ENCODE measurements around the gene ANKRD62. TPM values are rescaled to one million over a fixed set of nuclear protein-coding genes. Genes with fewer than 3 reads are reported as not detected.
A peak's percentile ranks its signal among the peaks of the same experiment; 100 is the strongest.
"Not testable (repeated sequence)": the region's sequence is repeated elsewhere in the genome, so short reads cannot be mapped to it uniquely, and the experiment has no call there.

ANKRD62 gene
- total RNA-seq, 1 experiment from 2014 or later, result 0.37 TPM

DNA sequence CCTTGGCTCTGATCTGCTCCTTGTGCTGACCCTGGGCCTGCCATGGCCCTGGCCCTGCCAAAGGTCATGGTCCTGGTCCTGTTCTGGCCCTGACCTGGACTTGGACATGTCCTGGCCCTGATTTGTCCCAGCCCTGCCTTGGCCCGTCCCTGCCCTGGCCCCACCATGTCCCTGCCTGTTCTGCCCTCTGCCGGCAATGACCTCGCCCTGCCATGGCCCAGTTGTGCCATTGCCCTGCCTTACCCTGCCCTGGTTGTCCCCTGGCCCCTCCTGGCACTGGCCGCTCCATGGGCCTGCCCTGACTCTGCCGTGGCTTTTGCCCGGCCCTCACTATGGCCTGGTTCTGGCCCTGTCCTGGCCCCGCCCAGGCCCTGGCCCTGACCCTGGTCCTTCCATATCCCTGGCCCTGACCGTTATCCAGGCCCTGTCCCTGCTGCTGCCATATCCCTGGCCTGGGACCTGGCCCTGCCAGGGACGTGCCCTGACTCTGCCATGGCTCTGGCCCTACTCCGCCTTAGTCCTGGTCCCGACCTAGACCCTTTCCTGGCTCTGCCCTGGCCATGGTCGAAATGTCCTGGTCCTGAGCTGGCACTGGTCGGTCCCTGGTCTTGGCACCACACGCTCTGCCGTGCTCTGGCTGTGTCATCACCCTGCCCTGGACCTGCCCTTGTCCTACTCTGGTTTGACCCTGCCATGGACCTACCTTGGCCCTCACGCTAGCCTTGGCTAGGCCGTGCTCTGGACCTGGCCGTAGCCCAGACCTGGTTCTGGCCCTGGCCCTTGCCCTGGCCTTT lies 6.8 kb upstream of the ANKRD62 start:
- in situ Hi-C loops (cut with HindIII; ENCODE audit: low pct_unique_long_range_greater_than_20kb, low sequenced_read_pairs), result no loop called here
- no peak for DNase-seq (ENCODE audit: low read depth, low spot score)

DNA sequence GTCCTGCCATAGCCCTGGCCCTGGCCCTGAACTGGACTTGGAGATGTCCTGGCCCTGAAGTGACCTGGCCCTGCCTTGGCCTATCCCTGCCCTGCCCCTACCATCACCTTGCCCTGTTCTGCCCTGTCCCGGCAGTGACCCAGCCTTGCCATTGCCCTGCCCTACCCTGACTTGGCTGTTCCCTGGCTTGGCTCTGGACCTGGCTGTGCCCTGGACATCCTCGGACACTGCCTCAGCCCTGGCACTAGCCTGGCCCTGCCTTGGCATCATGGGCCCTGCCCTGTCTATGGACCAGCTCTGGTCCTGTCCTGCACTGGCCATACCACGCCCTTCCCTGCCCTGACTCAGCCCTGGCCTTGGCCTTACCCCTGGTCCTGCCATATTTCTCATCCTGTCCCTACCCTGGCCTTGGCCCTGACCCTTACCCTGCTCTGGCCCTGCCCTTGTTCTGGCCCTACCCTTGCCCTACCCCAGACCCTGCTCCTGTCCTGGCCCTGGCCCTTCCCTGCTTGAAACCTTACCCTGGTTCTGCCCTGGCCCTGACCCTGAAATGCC lies 6.1 kb upstream of the ANKRD62 start:
- in situ Hi-C loops (cut with HindIII; ENCODE audit: low pct_unique_long_range_greater_than_20kb, low sequenced_read_pairs), result no loop called here
- DNase-seq (ENCODE audit: low read depth, low spot score), result no peak

DNA sequence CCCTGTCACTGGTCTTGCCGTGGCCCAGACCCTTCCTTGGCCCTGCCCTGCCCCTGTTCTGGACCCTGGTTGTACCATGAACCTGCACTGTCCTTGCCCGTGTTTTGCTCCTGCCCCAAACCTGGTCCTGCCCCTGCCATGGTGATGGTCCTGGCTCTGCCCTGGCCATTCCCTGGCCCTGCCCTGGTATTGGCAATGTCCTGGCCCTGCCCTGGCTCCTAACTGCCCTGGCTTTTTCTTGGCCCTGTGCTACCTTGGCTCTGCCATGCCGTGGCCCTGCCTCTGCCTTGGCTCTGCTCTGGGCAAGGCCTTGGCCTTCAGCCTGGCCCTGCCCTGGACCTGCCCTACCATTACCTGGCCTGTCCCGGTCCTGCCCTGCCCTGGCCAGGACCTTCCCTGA lies 5.5 kb upstream of the ANKRD62 start:
- in situ Hi-C loops (cut with HindIII; ENCODE audit: low pct_unique_long_range_greater_than_20kb, low sequenced_read_pairs), result no loop called here

DNA sequence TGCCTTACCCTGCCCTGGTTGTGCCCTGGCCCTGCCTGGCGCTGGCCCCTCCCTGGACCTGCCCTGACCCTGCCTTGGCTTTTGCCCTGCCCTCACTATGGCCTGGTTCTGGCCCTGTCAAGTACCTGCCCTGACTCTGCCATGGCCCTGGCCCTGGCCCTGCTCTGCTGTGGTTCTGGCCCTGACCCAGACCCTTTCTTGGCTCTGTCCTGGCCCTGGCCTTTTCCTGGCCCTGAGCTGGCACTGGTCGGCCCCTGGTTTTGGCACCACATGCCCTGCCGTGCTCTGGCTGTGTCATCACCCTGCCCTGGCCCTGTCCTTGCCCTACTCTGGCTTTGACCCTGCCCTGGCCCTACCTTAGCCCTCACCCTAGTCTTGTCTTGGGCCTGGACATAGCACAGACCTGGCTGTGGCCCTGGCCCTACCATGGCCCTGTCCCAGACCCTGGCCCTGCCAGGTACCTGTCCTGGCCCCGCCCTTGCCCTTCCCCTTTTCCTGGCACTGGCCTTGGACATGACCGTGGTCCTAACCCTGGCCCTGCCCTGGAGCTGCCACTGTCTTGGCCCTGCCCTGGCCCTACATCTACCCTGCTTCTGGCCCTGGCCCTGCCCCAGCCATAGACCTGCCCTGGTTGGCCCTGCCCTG lies 4.8 kb upstream of the ANKRD62 start:
- no peak for DNase-seq (ENCODE audit: low read depth, low spot score)
- in situ Hi-C loops (cut with HindIII; ENCODE audit: low pct_unique_long_range_greater_than_20kb, low sequenced_read_pairs), result no loop called here

More for the DNA sequence above, 5.5 kb upstream of the ANKRD62 start:
- no peak for DNase-seq (ENCODE audit: low read depth, low spot score)

DNA sequence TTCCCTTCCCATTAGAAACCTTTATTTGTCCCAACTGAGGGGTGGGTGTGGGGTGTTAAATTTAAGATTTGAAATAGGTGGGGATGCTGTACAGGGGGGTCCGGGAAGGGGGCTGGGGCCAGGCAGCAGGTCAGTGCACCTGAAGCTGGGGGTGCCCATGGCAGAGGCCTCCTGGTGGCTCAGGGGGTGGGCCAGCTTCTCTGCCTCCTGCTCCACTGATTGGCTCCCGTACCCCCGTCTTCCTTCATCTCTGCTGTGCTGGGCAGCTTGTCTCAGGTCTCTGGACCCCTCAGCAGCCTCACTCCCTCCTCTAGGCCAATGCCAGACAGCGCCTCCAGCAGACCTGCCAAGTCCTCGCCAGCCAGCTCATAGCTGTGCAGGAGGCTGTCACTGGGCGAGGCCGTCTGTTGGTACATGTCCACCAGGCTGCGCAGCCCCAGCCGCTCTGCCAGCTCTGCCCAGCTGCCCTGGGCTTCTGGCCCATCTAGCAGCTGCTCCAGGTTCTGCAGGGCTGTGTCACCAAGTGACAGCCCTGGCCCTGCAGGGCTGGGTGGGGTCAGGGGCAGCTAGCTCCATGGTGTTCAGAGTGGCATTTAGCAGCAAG lies 2.0 kb upstream of the ANKRD62 start:
- no peak for DNase-seq (ENCODE audit: low read depth, low spot score)
- in situ Hi-C loops (cut with HindIII; ENCODE audit: low pct_unique_long_range_greater_than_20kb, low sequenced_read_pairs), result no loop called here

DNA sequence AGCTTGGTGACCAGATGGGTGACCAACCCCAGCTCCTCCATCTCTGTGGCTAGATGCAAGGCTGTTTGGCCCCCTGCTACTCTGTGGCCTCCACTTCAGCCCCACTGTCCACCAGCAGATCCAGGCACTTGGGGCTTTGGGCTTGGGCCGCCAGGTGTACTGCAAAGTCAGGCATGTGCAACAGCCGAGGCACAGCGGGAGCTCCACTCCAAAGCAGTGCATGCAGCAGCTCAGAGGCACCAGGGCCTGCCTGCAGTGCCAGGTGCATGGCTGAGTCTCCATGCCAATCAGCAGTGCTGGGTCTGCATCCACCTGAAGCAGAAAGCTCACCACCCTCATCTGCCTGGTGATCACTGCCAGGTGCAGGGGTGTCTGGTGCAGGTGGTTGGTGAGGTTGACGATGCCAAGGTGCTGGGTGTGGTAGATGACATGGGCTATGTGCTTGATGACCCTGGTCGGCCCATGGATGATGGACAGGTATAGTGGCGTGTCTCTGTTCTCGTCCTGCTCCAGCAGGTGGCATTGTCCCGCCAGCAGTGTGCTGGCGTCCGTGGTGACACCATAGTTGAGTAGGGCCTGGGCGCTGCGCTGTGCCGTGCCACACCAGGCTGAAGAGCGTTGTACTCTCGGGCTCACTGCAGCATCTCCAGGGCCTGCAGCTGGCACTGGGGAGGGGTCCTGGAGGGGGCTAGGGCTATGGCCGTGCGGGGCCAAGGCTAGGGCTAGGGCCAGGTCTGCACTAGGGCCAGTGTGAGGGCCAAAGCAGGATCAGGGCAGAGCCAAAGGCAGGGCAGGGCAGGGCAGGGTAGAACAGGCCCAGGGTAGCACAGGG lies 1.0 kb upstream of the ANKRD62 start:
- in situ Hi-C loops (cut with HindIII; ENCODE audit: low pct_unique_long_range_greater_than_20kb, low sequenced_read_pairs), result no loop called here
- DNase-seq (ENCODE audit: low read depth, low spot score), result peak; percentile 59

DNA sequence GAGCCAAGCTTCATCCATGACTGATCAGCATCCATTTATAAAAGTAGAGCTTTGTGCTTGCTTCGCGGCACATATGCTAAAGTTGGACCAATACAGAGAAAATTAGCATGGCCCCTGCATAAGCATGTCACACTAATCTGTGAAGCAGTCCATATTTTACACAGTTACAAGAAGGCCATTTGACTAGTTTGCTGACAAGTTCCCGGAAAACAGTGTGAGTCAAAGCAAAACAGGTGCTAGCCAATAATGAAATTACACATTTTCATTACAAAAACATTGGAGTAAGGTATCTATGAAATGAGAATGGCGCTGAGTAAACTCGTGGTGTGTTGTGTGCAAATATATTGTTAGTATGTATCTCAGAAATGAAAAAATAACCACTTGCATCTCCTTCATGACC lies 4.7 kb downstream of the ANKRD62 start:
- DNase-seq (ENCODE audit: low read depth, low spot score), result no peak
- in situ Hi-C loops (cut with HindIII; ENCODE audit: low pct_unique_long_range_greater_than_20kb, low sequenced_read_pairs), result no loop called here

DNA sequence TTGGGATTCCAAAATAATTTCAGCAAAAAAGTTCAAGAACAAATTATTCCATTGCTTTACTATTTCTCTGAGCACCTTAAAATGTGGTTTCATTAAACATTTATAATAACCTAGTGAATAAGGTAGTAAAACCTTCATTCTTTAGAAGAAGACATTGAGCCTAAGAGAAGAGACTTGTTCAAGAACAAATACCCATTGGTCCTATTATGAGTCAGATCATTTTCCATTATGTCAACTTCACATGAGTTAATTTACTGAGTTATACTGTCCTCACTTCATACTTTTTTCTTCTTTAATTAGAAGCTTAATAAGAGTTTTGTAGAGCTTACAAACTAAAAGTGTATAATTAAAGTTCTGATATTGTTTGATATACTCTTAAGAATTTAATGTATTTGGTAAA lies 5.5 kb downstream of the ANKRD62 start:
- in situ Hi-C loops (cut with HindIII; ENCODE audit: low pct_unique_long_range_greater_than_20kb, low sequenced_read_pairs), result no loop called here
- no peak for DNase-seq (ENCODE audit: low read depth, low spot score)

DNA sequence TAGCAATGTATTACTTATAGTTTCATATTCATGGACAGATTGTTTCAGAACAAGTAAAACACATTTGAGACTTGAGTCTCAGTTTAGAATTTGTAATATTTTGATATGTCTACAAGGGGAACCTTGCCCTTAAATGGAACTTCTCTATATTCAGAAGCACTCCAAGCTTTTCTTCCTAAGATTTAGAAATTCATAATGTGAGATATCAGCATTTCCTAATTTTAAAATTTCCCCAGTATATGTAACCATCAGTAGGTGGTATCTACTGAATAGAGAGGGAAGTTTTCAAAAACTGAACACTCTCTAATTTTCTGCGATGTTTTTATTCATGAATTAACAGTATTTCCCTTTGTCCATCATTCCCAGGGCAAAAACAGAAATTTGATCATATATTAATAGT lies 7.6 kb downstream of the ANKRD62 start:
- in situ Hi-C loops (cut with HindIII; ENCODE audit: low pct_unique_long_range_greater_than_20kb, low sequenced_read_pairs), result no loop called here
- DNase-seq (ENCODE audit: low read depth, low spot score), result no peak

DNA sequence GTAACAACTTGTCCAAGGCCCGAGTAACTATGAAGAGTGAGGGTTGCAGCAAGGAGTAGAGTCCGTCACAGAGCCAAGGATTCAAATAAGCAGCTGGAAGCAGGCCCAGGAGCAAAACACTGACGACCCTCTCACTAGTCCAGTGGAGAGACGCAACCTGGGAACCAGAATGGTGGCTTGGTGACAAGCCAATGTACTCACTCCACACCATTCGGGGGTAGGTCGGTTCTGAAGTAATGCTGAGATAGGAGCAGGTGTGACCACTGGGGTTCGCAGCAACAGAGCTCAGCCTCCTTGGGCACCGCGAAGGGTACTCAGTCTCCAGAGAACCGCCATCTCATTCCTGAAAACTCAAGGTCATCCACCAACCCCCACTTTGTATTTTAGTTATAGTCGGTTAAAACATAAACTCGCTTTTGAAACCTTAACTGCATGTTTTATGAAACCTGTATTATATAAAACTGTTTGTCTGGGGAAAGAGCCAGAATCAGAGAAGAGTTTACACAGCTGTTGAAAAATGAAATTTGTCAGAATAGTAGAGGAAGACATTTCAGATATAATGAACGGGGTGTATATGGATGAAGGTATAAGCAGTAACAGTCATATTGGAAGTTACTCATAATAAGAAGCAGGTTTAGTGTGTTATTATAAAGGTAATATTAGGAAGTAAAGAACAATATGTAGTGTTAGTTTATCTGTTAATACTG lies 8.6 kb downstream of the ANKRD62 start:
- in situ Hi-C loops (cut with HindIII; ENCODE audit: low pct_unique_long_range_greater_than_20kb, low sequenced_read_pairs), result no loop called here
- no peak for DNase-seq (ENCODE audit: low read depth, low spot score)

DNA sequence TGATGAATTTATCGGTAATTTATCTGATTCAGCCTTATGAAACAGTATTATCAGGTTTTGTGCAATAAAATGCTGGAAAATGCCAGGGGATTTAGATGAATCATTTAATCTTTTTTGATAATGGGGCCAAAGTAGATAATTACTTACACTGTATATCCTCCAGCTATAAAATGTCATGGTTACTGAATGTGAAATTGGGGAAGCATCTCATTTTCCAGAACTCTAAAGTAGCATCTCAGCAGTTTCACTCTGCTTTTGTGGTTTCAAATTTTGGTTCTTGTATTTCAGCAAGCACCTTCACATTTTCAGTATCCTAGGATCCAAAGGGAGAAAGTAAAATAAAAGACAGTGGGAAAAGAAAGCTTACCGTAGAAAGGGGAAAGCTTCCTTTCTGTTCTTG lies 12.8 kb downstream of the ANKRD62 start:
- DNase-seq (ENCODE audit: low read depth, low spot score), result no peak
- in situ Hi-C loops (cut with HindIII; ENCODE audit: low pct_unique_long_range_greater_than_20kb, low sequenced_read_pairs), result no loop called here

DNA sequence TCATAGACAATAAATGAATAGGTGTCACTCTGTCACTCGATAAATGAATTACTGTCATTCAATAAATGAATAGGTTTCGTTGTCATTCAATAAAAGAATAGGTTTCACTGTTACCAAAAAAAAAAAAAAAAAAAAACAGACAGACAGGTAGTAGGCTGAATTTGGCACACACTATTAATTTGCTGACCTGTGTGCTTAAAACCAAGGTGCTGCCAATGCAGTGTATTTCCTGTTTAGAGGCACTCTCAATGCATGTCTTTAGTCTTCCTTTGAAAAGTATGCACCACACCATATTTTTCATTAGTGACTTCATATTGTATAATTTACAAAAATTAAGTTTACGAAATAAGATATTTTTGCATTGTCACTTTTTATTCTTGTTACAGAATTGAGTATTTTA lies 16.2 kb downstream of the ANKRD62 start:
- in situ Hi-C loops (cut with HindIII; ENCODE audit: low pct_unique_long_range_greater_than_20kb, low sequenced_read_pairs), result no loop called here
- DNase-seq (ENCODE audit: low read depth, low spot score), result no peak

DNA sequence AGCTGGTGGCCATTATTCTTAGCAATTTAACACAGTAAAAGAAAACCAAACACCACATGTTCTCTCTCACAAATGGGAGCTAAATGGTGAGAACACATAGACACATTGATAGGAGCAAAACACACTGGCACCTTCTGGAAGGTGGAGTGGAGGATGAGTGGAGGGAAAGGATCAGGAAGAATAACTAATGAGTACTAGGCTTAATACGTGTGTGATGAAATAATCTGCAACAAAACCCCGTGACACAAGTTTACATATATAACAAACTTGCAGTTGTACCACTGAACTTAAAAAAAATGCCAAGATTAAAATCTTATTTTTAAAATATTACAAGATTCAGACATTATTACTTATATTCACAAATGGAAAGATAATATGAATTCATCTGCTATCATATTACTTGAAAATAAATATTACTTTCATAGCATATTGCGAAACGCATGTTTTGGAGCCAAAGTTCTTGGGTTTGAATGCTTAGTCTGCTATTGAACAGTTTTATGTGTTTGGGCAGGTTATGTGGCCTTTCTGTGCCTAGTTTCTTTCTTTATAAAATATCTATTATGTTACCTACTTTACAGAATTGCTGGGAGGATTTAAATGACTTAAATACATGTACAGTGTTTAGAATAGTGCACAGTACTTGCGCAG lies 20.5 kb downstream of the ANKRD62 start:
- no peak for DNase-seq (ENCODE audit: low read depth, low spot score)
- in situ Hi-C loops (cut with HindIII; ENCODE audit: low pct_unique_long_range_greater_than_20kb, low sequenced_read_pairs), result no loop called here

DNA sequence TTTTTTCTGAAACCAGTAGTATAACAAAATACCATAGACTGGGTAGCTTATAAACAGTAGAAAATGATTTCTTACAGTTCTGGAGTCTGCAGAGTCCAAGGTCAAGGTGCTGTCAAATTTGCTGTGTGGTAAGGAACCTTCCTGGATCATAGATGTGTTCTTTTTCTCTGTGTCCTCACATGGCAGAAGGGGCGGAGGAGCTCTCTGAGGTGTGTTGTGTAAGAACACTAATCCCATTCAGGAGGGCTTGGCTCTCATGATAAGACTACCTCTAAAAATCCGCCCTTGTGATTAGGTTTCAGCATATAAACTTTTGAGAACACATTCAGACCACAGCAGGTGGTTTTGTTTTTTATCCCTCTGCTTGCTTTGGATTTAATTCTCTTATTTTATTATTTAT lies 25.7 kb downstream of the ANKRD62 start:
- in situ Hi-C loops (cut with HindIII; ENCODE audit: low pct_unique_long_range_greater_than_20kb, low sequenced_read_pairs), result no loop called here
- DNase-seq (ENCODE audit: low read depth, low spot score), result peak; percentile 54

DNA sequence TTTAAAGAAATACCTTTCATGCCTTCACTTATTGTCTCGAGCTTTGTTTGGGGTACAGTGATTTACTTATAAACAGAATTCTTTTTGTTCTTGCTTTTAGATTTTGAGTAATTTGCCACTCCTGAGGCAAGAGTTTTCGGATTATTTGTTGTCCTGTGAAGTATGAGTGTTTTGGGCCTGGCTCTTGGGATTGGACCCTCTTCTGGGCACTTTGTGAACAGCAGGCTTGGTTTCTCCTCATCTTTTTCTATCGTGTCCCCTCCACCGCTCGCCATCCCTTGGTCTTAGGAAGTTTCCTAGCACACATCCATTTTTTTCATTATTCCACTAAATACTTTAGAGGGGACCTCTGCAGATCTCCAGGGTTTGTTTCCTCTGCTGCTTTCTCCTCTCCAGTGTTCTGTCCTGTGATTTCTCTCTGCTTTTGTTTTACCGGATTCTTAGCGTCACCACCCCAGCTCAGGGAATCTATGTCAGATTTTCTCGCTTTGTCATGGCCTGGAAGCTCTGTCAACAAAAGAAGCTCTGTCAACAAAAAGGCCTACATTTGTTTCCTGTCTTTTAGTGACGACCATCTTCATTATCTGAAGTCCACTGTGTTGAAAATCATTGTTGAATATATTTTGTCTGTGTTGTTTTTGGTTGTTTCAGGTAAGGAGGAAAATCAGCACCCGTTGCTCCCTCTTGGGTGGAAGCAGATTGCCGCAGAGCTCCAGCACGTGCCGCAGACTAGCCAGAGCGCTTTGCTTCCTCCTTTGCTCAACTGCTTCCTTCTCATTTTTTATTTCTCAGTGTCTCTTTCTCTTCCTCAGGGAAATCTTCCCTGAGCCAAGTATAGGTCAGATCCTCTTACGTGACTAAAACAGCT lies 27.8 kb downstream of the ANKRD62 start:
- DNase-seq (ENCODE audit: low read depth, low spot score), result peak; percentile 55
- in situ Hi-C loops (cut with HindIII; ENCODE audit: low pct_unique_long_range_greater_than_20kb, low sequenced_read_pairs), result no loop called here

DNA sequence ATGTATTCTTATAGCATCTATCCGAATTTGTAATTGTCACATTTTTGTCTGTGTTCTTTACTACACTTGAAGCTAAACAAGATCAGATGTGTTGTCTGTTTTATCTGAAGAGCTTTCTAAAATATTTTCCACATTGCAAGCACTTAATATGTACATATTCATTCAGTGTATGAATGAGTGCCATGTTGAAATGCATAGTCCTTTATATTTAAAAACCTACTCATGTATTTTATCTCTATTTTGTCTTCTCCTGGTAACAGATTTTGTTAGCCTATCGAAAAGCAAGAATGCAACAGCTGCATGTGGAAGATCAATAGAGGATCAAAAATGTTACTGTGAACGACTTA lies 28.4 kb downstream of the ANKRD62 start:
- in situ Hi-C loops (cut with HindIII; ENCODE audit: low pct_unique_long_range_greater_than_20kb, low sequenced_read_pairs); DNase-seq (ENCODE audit: low read depth, low spot score): not testable (repeated sequence)

All from SK-MEL-5 (cell line).